Measurements from ENCODE around the gene PSMB11.

PSMB11 gene

GRCh38 chr14:23045419-23046357 lies 3.7 kb downstream of the PSMB11 start:
- no peak for DNase-seq

GRCh38 chr14:23047034-23047634 lies 5.1 kb downstream of the PSMB11 start:
- no peak for DNase-seq

- no peak for DNase-seq
Measured at GRCh38 chr14:23047751-23048693, 6.0 kb downstream of the PSMB11 start.

DNA sequence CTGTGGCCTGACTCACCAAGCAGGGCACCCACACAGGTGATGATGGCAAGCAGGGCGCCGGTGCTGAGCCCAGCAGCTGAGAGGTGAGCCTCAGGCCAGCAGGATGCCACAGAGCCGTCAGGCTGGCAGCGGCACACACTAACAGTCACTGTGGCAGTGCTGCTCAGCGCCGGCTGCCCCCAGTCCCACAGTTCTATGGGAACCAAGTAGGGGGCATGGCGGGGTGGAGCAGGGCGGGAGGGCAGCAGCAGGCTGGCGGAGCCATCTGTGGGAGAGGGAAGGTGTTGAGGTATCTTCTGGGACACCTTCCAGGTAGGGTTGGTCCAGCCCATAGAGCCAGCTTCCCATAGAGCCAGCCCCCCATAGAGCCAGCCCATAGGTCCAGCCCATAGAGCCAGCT lies 7.0 kb downstream of the PSMB11 start:
- DNase-seq = no peak

GRCh38 chr14:23051141-23052057 lies 9.4 kb downstream of the PSMB11 start:
- no peak for DNase-seq

- no peak for DNase-seq
Measured at GRCh38 chr14:23052182-23052623, 10.2 kb downstream of the PSMB11 start.

GRCh38 chr14:23052671-23053070 lies 10.7 kb downstream of the PSMB11 start:
- DNase-seq = no peak

DNA sequence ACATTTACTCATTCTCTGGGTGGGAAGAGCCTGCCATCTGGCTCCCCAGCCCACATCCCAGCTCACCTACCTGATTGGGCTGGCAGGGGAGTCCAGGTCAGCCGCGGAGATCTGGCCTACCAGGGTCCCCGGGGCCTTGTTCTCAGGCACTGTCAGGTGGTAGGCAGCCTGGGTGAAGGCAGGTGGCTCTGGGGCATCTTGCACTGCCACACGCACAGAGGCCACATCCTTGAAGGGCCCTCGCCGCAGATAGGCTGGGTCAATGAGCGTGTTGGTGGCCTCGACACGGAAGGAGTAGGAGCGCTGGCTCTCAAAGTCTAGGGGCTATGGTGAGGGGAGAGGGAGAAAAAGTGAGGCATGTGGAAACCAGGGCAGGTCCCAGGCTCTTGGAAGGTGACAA lies 11.4 kb downstream of the PSMB11 start:
- no peak for DNase-seq

GRCh38 chr14:23054000-23054811 lies 12.2 kb downstream of the PSMB11 start:
- DNase-seq = no peak

DNA sequence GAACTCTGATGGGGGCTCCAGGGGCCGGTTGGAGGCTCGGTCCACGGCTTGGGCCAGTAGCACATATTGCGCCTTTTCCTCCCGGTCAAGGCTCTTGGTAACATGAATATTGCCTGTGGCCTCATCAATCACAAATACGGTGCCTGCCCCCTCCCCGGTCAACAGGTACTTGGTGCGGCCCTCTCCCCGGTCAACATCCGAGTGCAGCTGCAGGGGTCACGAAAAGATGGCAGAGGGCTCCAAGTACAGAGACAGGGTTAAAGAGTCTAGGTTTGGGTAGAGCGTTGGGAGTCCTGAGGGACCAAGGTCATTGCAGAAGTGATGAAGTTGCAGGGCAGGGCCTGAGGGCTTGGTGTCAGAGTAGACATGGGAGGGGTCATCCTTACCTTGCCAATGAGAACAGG lies 13.1 kb downstream of the PSMB11 start:
- DNase-seq = no peak

DNA sequence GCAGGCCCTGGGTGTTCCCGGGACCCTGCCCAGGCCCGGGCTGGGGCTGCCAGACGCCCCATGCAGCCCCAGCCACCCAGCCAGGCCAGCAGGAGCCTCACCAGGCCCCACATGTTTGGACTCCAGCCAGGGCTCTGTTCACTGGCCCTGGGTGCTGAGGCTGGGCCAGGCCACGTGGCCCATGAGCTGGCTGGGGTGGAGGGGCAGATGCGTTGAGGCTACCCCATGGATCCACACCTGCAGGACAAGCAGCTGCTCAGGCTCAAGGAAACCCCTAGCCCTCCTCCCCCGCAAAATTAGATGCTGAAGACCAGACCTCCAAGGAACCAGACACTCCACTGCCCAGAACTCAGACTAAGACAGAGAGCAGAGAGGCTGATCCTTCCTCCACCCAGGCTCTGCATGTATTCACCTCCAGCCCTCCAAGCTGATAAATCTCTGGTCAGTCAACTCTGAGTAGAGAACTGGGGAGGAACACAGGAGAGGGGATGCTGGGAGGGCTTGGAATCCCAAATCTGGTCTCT lies 13.7 kb downstream of the PSMB11 start:
- no peak for DNase-seq

DNA sequence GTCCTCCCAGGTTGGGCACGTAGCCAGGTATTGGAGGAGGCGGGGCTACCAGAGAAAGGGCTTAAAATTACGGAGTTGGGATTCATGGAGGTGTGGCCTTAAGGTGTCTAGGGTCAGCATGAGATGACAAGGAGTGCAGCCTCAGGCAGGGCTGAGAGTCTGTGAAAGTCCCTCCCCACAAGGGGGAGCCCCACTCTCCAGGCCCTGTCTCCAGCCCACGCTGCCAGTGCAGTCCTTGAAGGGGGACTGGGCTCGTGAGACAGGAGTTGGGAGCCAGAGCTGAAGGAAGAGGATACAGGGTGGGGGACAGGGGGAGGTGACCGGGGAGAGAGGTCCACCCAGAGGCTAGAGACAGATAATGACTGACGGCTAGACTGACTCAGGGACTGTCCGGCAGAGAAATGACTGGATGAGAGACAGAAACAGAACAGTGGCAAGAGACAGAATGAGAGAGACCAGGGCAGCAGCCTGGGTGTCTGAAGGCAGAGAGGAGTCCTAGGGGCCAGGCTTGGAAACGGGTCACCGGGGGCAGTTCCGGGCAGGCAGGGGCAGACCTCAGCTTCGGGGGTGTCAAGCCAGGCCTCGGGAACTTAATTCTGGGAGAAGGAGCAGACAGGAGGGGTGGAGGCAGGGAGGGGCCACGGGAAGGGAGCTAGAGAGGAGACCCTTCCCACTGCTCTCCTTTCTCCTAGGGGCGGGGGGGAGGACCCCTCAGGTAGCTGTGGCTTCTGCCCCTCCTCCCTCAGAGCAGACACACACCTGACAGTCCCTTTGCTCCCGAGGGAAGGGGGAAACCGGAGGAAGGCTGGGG lies 14.3 kb downstream of the PSMB11 start:
- no peak for DNase-seq

DNA sequence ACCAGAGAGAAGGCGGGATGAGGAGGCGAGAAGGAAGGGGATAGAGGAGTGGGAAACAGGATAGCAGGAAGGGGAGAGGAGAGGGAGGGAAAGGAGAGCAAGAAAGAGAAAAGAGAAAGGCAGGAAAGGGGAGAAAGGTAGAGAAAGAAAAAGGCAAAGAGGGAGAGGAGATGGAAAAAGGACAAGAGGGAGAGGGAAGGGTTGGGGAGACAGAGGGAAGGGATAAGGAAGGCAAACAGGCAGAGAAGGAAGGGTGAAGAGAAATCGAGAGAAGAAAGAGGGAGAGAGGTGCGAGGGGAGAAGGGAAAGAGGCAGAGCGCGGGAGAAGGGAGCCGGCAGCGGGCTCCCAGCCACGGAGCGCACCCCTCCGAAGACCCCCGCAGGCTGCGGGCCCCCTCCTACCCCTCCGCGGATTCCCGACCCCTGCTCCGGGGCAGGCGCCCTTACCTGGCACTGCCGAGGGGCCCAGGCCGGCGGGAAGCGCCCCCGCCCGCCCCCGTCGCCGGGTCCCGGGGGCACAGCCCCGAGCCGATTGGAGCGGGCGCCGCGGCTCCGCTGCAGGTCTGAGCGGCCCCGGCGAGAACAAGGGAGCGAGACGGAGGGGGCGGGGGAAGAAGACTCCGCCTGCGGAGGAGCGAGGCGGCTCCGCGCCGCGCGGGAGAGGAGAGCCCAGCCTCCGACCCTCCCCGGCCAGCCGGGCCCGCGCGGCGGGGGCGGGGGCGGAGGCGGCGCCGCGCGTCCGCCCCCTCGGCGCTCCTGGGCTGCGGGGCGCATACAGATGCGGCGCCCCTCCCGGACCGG lies 15.1 kb downstream of the PSMB11 start, which contains the start of gene CDH24:
Gene CDH24, minus strand, starts transcription at position 565 of the 801 bp plus-strand sequence. CDS start 1,787 bp downstream, outside the sequence.
- DNase-seq = no peak

GRCh38 chr14:23057757-23058653 lies 16.0 kb downstream of the PSMB11 start:
- DNase-seq = no peak

GRCh38 chr14:23058654-23059504 lies 16.9 kb downstream of the PSMB11 start:
- no peak for DNase-seq

- no peak for DNase-seq
Measured at GRCh38 chr14:23060536-23061260, 18.7 kb downstream of the PSMB11 start.

All from NCI-H526 treated with DMSO at 0.1 percent for 48 hours (cell line).